HepG2 (cell line): Measurements from ENCODE around the gene CALML6. TPM values are rescaled to one million over a fixed set of nuclear protein-coding genes. Genes with fewer than 3 reads are reported as not detected.

ENCODE experiments used
- BORCS8-MEF2B ChIP-seq: sonication (generic); formaldehyde crosslinking; IDR thresholded peaks from 2 replicates; pipeline ENCODE4 v1.8.0; 2022; ENCODE audit warnings: mild to moderate bottlenecking, missing genetic modification reagents
- CBFB ChIP-seq: sonication (generic); formaldehyde crosslinking; IDR thresholded peaks from 2 replicates; pipeline ENCODE4 v1.4.0; 2020; ENCODE audit warnings: missing genetic modification reagents
- CENPBD1 ChIP-seq: sonication (generic); formaldehyde crosslinking; IDR thresholded peaks from 2 replicates; pipeline ENCODE4 v1.8.0; 2022; ENCODE audit warnings: missing genetic modification reagents, low read depth, mild to moderate bottlenecking, borderline replicate concordance
- HDAC1 ChIP-seq: sonication (generic); formaldehyde crosslinking; IDR thresholded peaks from 2 replicates; pipeline ENCODE4 v1.5.1; 2020; ENCODE audit warnings: mild to moderate bottlenecking, missing genetic modification reagents
- HMG20A ChIP-seq: IDR thresholded peaks from 2 replicates; pipeline ENCODE4 v1.6.1; 2016; ENCODE audit warnings: borderline replicate concordance
- JDP2 ChIP-seq: sonication (generic); formaldehyde crosslinking; IDR thresholded peaks from 2 replicates; pipeline ENCODE4 v1.8.1; 2022; ENCODE audit warnings: missing genetic modification reagents, borderline replicate concordance
- MED8 ChIP-seq: sonication (generic); formaldehyde crosslinking; IDR thresholded peaks from 2 replicates; pipeline ENCODE4 v1.8.1; 2023; ENCODE audit warnings: mild to moderate bottlenecking, missing genetic modification reagents; ENCODE audit not compliant: insufficient replicate concordance
- MEIS2 ChIP-seq: sonication (generic); formaldehyde crosslinking; IDR thresholded peaks from 2 replicates; pipeline ENCODE4 v1.9.0; 2021; ENCODE audit warnings: mild to moderate bottlenecking, missing genetic modification reagents
- NFATC3 ChIP-seq: sonication (generic); formaldehyde crosslinking; IDR thresholded peaks from 2 replicates; pipeline ENCODE4 v1.5.1; 2020; ENCODE audit warnings: mild to moderate bottlenecking, missing genetic modification reagents
- SKI ChIP-seq: fragments of 450-650 bp; IDR thresholded peaks from one replicate; pipeline ENCODE4 v1.6.1; 2018; ENCODE audit warnings: mild to moderate bottlenecking; ENCODE audit not compliant: partially characterized antibody
- ZBTB20 ChIP-seq: sonication (generic); formaldehyde crosslinking; IDR thresholded peaks from 2 replicates; pipeline ENCODE4 v1.8.1; 2023; ENCODE audit warnings: missing genetic modification reagents, low read depth, mild to moderate bottlenecking, borderline replicate concordance
- ZFP36L2 ChIP-seq: sonication (generic); formaldehyde crosslinking; IDR thresholded peaks from 2 replicates; pipeline ENCODE4 v1.4.0; 2020; ENCODE audit warnings: missing genetic modification reagents
- ZNF331 ChIP-seq: sonication (generic); formaldehyde crosslinking; IDR thresholded peaks from 2 replicates; pipeline ENCODE4 v1.4.0; 2020; ENCODE audit warnings: missing genetic modification reagents
- ZNF430 ChIP-seq: sonication (generic); formaldehyde crosslinking; IDR thresholded peaks from 2 replicates; pipeline ENCODE4 v1.9.0; 2021; ENCODE audit warnings: mild to moderate bottlenecking, missing genetic modification reagents
- ZNF577 ChIP-seq: sonication (generic); formaldehyde crosslinking; IDR thresholded peaks from 2 replicates; pipeline ENCODE4 v1.4.0; 2020; ENCODE audit warnings: mild to moderate bottlenecking, low read depth, missing genetic modification reagents, borderline replicate concordance
- ZNF687 ChIP-seq: sonication (generic); formaldehyde crosslinking; IDR thresholded peaks from 2 replicates; pipeline ENCODE4 v1.5.1; 2020; ENCODE audit warnings: mild to moderate bottlenecking, missing genetic modification reagents, moderate library complexity
- ZNF749 ChIP-seq: sonication (generic); formaldehyde crosslinking; IDR thresholded peaks from 2 replicates; pipeline ENCODE4 v1.8.0; 2022; ENCODE audit warnings: mild to moderate bottlenecking, missing genetic modification reagents, moderate library complexity, borderline replicate concordance
- ZSCAN25 ChIP-seq: sonication (generic); formaldehyde crosslinking; IDR thresholded peaks from 2 replicates; pipeline ENCODE4 v1.8.0; 2022; ENCODE audit warnings: mild to moderate bottlenecking, missing genetic modification reagents
- polyA plus RNA-seq, 8 experiments: library from polyadenylated mRNA; depleted of rRNA in 3 of 8; stranded (reverse) in 7 of 8; unstranded in 1 of 8; fragments of >200 nt; fragmentation: Illumina TruSeq in 4 of 8; extraction: Trizol in 4 of 8; gene quantifications; 2 replicates each; pipeline versions ENCODE4 v1.2.1 to v1.2.3, GENCODE V29; 2011 to 2016; ENCODE audit warnings: low read depth in 4 of 8, missing spikeins in 1 of 8, mixed read lengths in 1 of 8; ENCODE audit not compliant: insufficient read depth in 1 of 8
- total RNA-seq, 5 experiments: library from RNA; depleted of rRNA; stranded (reverse); fragments of >200 nt; fragmentation: Illumina TruSeq; extraction: Trizol; gene quantifications; 2 replicates each; pipeline ENCODE4 v1.2.3, GENCODE V29; 2016; ENCODE audit warnings: low read depth in 1 of 5
- TF ChIP-seq, protein P1 (sequence below): sonication (generic); formaldehyde crosslinking; IDR thresholded peaks from 2 replicates; pipeline ENCODE4 v1.4.0; 2020; ENCODE audit warnings: missing genetic modification reagents
- TF ChIP-seq, protein P2 (sequence below): sonication (generic); formaldehyde crosslinking; IDR thresholded peaks from 2 replicates; pipeline ENCODE4 v1.8.1; 2022; ENCODE audit warnings: low read depth, mild to moderate bottlenecking, missing genetic modification reagents
- TF ChIP-seq, protein P3 (sequence below): sonication (generic); formaldehyde crosslinking; IDR thresholded peaks from 2 replicates; pipeline ENCODE4 v1.5.1; 2020; ENCODE audit warnings: missing genetic modification reagents, mild to moderate bottlenecking, borderline replicate concordance

CALML6 gene
- total and polyA plus RNA-seq, 2 of the 13 experiments (the other 11 are each of a cell fraction or from before 2014, with no cell fraction given), result 0.11 to 0.12 TPM

- TF ChIP-seq CBFB (CRISPR knock-in tag), result peak; percentile 57; the same call in 1 of the 2 replicates
- TF ChIP-seq ZFP36L2 (CRISPR knock-in tag), result no peak
- no peak for TF ChIP-seq ZNF577 (CRISPR knock-in tag)
- TF ChIP-seq, protein P1, sequence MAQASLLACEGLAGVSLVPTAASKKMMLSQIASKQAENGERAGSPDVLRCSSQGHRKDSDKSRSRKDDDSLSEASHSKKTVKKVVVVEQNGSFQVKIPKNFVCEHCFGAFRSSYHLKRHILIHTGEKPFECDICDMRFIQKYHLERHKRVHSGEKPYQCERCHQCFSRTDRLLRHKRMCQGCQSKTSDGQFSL (CRISPR knock-in tag), result no peak
- TF ChIP-seq ZNF331 (CRISPR knock-in tag), result peak; percentile 24; the same call in 1 of the 2 replicates
- peak; percentile 89 for TF ChIP-seq ZNF687 (CRISPR knock-in tag)
- peak; percentile 59; the same call in 1 of the 2 replicates for TF ChIP-seq ZBTB20 (CRISPR knock-in tag)
- TF ChIP-seq BORCS8-MEF2B, result peak; percentile 63; the same call in 1 of the 2 replicates
- TF ChIP-seq, protein P2, sequence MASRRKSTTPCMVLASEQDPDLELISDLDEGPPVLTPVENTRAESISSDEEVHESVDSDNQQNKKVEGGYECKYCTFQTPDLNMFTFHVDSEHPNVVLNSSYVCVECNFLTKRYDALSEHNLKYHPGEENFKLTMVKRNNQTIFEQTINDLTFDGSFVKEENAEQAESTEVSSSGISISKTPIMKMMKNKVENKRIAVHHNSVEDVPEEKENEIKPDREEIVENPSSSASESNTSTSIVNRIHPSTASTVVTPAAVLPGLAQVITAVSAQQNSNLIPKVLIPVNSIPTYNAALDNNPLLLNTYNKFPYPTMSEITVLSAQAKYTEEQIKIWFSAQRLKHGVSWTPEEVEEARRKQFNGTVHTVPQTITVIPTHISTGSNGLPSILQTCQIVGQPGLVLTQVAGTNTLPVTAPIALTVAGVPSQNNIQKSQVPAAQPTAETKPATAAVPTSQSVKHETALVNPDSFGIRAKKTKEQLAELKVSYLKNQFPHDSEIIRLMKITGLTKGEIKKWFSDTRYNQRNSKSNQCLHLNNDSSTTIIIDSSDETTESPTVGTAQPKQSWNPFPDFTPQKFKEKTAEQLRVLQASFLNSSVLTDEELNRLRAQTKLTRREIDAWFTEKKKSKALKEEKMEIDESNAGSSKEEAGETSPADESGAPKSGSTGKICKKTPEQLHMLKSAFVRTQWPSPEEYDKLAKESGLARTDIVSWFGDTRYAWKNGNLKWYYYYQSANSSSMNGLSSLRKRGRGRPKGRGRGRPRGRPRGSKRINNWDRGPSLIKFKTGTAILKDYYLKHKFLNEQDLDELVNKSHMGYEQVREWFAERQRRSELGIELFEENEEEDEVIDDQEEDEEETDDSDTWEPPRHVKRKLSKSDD, result peak; percentile 70; the same call in 1 of the 2 replicates
- TF ChIP-seq JDP2 (CRISPR knock-in tag), result no peak
- no peak for TF ChIP-seq SKI
- TF ChIP-seq CENPBD1 (CRISPR knock-in tag), result no peak
- no peak for TF ChIP-seq HMG20A (CRISPR knock-in tag)
- TF ChIP-seq MEIS2, result no peak; the same call in 1 of the 2 replicates
- no peak for TF ChIP-seq NFATC3 (CRISPR knock-in tag)
- TF ChIP-seq, protein P3, sequence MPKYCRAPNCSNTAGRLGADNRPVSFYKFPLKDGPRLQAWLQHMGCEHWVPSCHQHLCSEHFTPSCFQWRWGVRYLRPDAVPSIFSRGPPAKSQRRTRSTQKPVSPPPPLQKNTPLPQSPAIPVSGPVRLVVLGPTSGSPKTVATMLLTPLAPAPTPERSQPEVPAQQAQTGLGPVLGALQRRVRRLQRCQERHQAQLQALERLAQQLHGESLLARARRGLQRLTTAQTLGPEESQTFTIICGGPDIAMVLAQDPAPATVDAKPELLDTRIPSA, result no peak
- TF ChIP-seq ZNF430 (CRISPR knock-in tag), result no peak
- TF ChIP-seq MED8 (CRISPR knock-in tag), result peak; percentile 52
- TF ChIP-seq HDAC1, result peak; percentile 89
- peak; percentile 25; the same call in 1 of the 2 replicates for TF ChIP-seq ZSCAN25 (CRISPR knock-in tag)
- TF ChIP-seq ZNF749 (CRISPR knock-in tag), result 0 out of 2 replicates have a peak, but pooled peaks have one; percentile 35
Observed at GRCh38 chr1:1943834-1944570, 28.9 kb downstream of the CALML6 start (continued).
